Renal pelvis (tissue), 4 donors: ENCODE measurements around the gene TTC3. TPM values are rescaled to one million over a fixed set of nuclear protein-coding genes. Genes with fewer than 3 reads are reported as not detected.

ENCODE experiments used
- DNase-seq: peaks from one replicate; pipeline ENCODE4 v3.0.0-alpha.2; 2013
- polyA plus RNA-seq, 3 donors: library from polyadenylated mRNA; unstranded; fragments of 120-200 nt; gene quantifications; one replicate each; pipeline ENCODE4 v1.2.1, GENCODE V29; 2013; ENCODE audit not compliant: insufficient read length in 3 of 3

The TTC3 gene
- polyA plus RNA-seq, 3 donors = 162 to 185 (median 167) TPM

DNA sequence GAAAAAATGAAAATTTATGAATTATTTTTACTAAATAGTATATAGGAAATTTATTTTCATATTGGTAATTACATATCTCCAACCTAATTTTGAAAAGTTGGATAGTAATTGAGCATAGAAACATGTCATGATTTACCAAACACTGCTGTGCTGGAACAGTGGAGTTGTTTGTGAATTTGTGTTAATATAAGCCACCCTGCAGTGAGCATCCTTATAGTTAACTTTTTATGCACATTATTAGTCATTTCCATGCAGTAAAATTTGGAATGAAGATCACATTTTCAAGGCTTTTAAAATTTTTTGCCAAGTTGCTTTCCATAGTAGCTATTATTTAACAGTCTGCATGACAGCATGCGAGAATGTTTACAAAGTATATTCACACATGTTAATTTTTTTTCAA, 115.8 kb downstream of the TTC3 start:
- no peak for DNase-seq

DNA sequence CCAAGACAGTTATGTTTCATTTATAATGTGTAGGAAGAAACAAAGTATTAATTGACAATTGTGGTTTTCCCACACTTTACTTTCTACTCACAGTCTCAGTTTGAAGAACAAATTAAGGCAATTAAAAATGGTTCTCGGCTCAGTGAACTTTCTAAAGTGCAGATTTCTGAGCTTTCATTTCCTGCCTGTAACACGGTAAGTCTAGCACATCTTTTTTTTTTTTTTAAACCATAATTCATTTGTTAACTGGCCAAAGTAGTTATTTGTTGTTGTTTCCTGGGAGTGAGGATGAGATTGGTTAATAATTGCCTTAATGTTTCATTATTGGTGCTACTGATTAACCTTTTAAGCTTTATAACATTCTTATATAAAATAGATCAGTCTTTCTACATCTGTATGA, 119.0 kb downstream of the TTC3 start:
- no peak for DNase-seq

DNA sequence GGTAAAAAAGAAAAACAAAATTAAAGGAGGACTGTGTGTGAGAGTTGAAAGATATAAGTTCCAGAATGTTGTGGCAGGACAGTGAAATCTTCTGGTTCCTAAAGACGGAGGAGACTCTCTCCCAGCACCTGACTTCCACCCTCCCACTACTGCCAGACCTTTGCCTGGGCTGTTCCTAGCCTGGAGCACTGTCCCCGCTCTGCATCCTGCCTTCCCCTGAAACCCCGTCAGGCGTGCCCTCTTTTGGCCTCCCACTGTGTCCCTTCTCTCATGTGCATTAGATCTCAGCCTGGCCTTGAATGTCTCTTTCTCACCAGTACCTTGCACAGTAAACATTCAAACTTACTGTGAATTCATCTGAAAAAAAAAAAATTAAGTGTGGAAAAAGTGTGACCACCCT, 120.0 kb downstream of the TTC3 start:
- DNase-seq = no peak

DNA sequence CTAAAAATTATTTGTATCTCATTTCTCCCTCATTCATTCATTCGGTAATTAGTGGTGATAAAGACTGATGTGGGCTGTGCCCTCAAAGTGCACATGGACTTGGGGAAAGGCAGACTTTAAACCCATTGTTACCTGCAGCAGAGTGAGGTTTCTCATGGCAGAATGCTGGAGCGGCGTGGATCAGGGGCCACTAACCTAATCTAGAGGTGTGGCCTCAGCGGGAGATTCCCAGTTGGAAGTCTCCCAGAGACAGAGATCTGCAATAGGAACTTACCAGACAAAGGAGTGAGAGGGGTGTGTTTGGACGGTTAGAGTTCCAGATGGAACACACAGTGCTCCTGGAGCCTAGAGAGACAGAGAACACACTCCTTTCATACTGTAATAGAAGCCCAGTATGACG, 120.6 kb downstream of the TTC3 start:
- no peak for DNase-seq

DNA sequence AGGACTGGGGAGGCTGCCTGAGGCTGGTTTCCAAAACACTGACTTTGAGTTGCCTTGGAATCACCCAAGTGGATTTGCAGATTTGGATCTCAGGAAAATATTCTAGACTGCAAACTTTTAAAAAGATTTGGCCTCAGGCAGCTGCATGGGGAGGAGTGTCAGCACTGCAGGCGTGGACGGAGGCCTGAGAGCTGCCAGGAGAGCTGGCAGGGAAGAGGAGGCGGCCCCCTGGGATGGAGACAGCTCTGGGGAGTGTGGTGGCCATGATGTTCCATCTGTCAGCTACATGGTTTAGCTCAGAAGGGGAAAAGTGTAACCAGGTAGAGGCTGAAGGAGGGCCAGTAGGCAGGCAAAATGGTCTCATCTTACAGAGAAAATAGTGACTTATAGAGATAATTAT, 122.0 kb downstream of the TTC3 start:
- no peak for DNase-seq

DNA sequence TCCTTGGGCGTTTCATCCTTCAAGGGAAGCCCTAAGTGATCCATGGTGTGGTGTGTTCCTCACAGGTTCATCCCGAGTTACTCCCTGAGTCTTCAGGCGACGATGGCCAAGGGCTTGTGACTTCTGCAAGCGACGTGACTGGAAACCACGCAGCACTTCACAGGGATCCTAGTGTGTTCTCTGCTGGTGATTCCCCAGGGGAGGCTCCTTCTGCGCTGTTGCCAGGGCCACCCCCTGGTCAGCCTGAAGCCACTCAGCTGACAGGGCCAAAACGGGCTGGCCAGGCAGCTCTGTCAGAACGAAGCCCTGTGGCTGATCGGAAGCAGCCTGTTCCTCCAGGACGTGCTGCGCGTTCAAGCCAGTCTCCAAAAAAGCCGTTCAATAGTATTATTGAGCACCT, 122.6 kb downstream of the TTC3 start:
- no peak for DNase-seq

DNA sequence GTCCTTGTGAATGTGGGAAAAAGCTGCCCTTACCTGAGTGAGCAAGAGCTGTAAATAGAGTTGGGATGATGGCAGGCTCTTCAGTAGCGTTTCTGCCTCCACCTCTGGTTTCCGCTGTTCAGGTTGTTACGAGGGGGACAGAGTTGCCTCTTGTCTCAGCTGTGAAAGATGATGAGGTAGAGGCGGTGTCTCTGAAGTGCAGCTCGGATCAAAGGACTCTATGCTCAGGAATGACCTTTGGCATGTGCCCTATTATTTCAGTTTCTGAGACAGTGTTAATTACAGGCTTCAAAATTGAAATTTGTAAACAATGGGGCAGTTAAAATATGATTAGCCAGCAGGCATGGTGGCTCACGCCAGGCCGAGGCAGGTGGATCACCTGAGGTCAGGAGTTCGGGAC, 123.8 kb downstream of the TTC3 start:
- no peak for DNase-seq

DNA sequence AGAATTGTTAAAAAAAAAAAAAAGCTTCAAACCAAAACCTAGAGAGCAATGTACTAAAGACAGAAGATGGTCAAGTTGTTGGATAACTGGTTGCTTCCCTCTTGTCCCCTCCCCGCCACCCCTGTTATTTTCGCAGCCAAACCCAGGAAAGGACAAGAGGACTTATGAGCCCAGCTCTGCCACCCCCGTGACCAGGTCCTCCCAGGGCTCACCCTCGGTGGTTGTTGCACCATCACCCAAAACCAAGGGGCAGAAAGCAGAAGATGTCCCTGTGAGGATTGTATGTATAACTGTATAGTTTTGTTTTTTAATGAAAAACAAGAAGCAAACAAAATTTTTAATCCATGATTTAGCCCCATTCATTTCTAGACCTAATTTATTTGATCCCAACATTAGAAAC, 124.7 kb downstream of the TTC3 start:
- DNase-seq = no peak

DNA sequence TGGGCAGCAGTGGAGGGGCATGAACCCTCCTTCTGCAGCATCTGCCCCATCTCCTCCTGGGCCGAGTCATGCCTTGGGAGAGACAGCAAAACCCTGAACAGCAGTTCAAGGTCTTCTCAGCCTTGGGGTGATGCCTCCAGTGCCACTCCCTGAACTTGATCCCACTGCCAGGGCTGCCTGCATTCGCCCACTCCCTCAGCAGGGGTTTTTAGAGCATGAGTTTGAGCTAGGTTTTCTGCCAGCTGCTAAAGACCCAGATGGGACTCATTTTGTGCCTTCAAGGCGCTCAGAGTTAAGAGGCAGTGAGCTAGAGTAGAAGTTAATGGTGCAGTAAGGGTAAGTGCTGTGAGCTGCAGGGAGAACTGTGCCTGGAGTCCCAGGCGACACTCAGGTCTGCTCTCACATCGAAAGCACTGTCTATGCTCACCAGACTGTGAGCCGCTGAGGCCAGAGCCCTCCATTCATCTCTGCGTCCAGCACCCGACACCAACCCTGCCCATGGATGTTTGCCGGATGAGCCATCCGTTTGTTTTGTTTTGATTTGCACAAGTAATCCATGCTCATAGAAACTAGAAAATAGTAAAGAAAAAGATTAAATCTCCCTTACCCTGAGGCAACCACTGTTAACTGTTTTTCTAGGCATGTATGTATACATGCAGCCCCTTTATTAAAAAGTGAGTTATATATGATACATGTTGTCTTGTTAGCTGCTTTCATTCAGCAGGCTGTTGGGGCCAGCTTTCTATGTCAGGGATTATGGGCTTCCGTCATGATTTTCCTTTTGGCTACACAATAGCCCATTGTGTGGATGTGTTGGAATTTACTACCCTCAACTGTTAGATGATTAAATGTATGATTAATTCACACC, 126.2 kb downstream of the TTC3 start:
- peak; percentile 47 for DNase-seq

DNA sequence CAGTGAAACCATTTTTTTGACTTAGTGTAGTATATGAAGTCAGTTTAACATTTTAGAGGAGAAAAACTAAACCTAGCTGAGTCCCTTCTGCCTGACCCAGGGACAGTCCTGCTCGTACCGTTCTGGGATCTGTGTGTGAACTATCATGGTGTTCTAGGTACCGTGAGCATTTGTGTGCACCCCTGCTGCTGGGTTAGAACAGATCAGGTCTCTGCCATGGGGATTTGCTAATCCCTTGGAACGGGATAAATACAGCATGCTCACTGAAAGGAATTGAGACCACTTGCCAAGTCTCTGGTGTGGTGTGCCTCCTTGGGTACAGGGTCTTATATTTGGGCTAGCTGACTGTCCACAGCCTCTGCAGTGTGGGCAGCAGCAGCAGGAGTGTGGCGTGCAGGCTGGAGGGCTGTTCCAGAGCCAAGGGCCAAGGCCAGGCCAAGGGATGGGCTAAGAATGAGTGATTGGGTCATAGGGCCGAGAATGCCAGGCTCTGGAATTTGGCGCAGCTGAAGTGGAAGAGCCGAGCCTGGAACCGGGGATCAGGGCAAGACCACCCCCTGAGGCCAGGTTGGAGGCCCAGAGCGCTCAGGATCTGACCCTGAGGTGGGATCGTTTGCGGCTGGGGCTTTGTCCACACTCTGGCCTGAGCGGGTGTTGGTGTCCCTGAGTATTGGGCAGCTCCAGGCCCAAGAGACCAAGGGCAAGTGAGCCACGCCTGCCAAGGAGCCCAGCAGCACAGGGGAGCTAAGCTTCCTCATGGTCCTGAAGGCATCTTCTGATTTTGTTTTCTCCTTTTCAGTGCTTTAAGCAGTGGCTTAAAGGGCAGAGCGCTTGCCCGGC, 127.8 kb downstream of the TTC3 start:
- no peak for DNase-seq

DNA sequence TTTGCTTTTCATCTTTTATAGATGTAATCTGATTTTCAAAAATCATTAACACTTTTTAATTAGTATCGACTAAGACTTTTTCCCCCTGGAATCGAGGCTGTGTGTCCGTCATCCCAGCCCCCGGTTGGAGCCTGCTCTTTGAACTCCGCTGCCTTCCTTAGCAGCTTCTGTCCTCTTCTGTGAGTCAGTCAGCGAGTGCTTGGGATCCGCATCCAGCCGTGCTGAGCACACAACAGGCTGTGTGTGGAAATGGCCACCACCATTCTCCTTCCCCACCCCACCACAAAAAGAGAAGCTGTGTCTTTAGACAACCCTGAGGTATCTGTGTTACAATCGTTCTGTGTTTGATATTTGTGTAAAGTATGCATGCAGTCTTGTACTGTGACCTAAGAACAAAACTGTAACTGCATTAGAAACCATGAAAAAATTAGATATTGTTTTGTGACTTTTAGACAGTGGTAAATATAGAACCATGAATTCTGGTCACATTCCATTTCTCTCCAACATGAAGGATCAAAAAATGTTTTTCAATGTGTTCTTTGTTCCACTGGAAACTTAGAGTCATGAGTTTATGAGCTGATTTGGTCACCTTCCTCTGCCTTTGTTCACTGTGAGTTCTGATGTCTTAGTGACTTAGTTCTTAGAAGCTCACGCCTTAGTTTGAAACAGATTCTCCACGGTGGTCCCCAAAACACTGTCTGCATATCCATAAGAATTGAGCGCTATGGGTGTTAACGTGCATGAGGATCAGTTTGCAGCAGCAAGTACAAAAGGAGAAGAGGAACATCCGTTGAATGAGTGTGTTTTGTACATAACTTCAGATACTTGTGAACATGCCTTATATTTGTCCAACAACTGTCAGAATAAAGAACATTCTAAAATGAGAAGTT, 129.4 kb downstream of the TTC3 start:
- no peak for DNase-seq

DNA sequence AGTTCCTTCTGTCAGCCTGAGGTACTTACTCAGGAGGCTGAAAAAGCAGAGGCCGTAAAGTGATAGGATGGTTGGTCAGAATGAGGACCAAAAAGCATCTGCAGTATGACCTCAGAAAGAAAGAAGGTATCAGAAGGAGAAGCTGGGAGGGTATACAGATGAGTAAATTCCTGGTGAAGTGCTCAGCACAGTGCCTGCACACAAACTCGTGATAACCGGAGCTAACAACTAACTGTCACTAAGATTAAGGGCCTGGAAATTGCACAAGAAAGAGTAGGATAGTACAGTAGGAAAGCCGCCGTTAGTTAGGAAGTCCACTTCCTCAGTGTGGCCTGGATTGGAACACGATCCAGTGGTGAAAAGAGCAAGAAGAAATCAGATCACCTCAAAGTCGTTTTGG, 131.5 kb downstream of the TTC3 start:
- no peak for DNase-seq

DNA sequence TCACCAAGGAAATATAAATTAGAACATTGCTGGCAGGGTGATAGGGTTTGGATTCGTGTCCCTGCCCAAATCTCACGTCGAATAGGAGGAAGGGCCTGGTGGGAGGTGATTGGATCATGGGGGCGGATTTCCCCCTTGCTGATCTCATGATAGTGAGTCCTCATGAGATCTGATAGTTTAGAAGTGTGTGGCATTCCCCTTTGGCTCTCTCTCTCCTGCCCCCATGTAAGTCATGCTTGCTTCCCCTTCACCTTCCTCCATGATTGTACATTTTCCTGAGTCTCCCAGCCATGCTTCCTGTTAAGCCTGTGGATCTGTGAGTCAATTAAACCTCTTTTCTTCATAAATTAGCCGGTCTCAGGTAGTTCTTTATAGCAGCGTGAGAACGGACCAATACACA, 133.4 kb downstream of the TTC3 start:
- no peak for DNase-seq

DNA sequence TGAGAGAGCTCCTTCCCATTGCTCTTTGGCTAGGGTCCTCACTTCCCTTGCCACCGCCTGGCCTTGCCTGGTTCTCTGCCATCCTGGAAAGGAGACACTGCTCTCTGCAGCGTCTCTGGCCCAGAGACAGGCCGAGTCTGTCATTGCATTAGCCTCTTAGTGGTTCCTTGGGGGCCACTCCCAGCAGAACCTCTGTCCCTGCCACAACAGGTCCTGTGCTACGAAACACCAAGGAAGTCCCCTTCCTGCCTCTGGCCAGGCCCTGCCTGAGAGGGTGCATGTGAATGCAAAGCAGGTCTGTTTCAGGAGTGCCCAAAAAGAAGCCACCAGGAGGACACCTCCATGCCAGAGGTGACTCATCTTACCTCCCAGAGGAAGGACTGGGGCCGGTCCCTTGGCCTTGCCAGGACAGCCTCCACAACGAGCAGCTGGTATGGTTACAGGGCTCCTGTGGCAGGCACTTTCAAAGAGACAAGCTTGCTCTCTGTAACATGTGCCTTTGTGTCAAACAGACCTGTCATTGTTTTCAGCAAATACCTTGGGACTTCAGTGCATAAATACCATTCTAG, 134.5 kb downstream of the TTC3 start:
- DNase-seq = peak; percentile 36

DNA sequence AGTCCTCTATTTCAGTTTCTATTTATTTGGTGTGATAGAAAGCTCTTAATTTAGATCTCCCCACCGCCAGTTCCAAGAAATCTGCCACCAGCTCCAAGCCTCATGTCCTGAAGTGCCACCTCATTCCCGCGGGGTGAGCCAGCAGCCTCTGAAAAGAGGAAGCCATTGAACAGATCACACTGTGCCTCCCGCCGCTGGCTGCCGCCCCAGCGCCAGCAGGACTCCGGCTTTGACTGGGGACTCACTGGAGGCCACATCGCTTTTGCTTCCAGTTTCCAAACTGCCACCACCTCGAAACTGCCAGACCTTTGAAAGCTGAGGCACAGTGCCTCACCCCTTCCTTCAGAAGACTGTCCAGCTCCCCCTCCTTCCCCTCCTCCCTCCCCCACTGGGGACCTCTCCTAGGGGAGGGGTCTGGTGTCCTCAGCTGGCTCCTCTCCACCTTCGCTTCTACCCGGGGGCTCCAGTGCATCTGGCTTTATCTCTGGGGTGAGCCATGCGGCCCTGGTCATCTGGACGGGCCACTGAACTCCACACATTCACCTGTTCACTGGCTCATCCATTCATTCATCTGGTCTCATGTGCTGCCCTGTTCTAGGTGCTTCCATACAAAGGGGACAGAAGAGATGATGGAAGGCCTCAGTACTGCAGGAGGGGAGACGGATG, 135.1 kb downstream of the TTC3 start:
- peak; percentile 21 for DNase-seq

DNA sequence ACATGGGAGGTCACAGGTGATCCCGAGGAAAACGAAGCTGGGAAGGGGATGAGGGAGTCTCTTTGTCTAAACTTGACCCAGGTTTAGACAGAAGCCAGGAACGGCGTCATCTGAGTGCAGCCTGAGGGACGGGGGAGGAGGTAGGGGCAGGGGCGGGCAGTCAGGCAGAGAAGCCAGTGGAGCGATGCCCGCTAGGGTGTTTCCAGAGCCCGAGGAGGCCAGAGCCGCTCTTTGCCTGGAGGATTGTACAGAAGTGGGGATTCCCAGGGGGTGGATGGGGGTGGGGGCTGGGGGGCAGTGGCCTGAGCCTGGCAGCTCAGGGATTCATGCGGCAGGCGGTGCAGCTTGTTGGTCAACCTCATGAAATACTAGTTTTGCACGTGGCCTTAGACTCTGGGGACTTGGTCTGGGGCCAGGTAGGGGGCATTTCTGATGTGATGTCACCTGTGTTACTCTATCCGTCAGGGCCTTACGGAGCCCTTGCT, 135.7 kb downstream of the TTC3 start:
- peak; percentile 74 for DNase-seq

DNA sequence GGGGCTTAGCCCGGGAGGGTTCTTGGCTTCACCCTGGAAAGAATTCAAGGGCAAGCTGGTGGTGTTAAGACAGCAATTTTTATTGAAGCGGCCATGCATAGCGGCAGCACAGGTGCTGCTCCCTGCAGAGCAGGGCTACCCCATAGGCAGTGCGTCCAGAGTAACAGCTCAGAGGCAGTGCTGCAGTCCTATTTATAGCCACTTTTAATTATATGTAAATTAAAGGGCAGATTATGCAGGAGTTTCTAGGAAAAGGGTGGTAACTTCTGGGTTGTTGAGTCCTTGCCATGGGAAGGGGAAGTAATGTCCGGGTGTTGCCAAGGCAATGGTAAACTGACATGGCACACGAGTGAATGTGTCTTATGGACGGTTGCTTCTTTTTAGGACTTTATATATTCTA, 137.1 kb downstream of the TTC3 start:
- no peak for DNase-seq

DNA sequence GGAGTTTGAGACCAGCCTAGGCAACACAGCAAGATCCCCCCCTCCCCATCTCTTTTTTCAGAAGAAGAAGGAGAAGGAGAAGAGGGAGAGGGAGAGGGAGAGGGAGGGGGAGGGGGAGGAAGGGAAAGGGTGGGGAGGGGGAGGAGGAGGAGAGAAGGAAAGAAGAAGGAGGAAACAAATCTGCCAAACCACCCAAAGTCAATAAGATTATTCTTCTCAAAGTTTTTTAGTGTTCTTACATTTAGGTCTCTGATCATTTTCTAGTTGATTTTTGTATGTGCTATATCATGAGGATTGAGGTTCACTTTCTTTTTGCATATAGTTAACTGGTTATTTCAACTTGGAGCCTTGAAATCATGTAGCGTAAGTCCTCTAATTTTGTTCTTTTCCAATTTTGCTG, 137.7 kb downstream of the TTC3 start:
- no peak for DNase-seq

DNA sequence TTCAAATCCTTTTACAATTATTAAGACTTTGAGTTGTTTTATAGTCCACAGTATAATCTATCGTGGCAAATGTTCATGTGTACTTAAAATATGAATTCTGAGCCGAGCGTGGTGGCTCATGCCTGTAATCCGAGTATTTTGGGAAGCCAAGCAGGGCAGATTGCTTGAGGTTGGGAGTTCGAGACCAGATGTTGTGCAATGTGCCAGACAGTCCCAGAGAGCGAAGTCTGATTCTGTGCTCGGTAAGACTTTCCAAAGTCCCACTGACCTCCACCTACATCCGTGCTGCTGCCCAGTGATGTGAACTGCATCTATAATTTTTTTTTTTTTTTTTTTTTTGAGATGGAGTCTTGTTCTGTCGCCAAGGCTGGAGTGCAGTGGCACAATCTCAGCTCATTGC, 141.9 kb downstream of the TTC3 start:
- DNase-seq = no peak

DNA sequence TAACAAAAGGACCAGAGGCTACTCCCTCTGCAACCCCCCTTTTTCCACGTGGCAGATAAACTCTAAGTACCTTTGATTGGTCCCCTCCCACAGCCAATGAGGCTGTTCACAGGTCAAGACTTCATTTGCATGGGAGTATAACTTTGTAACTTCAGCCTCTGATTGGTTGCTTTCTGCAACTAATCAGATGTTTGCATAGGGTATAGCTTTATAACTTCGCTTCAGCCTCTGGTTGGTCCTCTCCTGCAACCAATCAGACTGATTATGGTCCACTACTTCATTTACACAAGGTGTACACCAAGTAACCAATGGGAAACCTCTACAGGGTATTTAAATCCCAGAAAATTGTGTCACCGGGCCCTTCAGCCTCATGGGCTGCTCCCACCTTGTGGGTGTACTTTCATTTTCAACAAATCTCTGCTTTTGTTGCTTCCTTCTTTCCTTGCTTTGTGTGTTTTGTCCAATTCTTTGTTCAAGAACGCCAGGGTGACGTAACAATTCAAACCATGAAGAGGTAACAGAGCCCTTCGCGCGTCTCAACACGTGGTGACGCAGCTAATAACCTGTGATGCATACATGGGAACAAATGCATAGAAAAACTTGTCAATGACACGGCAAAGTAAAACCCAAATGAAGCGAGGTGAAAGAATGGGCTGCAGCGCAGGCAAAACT, 146.8 kb downstream of the TTC3 start:
- DNase-seq = no peak
